GM12878 (cell line): Measurements from ENCODE around the gene ELL2. TPM values are rescaled to one million over a fixed set of nuclear protein-coding genes. Genes with fewer than 3 reads are reported as not detected.

Experiments used
- BCL11A ChIP-seq: IDR thresholded peaks from 2 replicates; pipeline ENCODE4 v1.6.1; 2011; ENCODE audit warnings: low read depth, low read length
- BHLHE40 ChIP-seq, 2 experiments: fragments of 450-650 bp in 1 of 2; IDR thresholded peaks; 2 replicates each; pipeline ENCODE4 v1.6.1; 2011 to 2017; ENCODE audit warnings: low read depth in 2 of 2, borderline replicate concordance in 1 of 2, improper control_type of control experiment in 1 of 2, low read length in 1 of 2, mild to moderate bottlenecking in 1 of 2
- CHD4 ChIP-seq: fragments of 200-600 bp; sonication (generic); IDR thresholded peaks from 2 replicates; pipeline ENCODE4 v1.6.1; 2016; ENCODE audit warnings: mild to moderate bottlenecking
- EGR1 ChIP-seq, 2 experiments: IDR thresholded peaks; 1 replicate in 1 of 2; 2 replicates in 1 of 2; pipeline ENCODE4 v1.6.1; 2011 to 2012; ENCODE audit warnings: low read depth in 2 of 2, low read length in 2 of 2, borderline replicate concordance in 1 of 2, mild to moderate bottlenecking in 1 of 2, moderate library complexity in 1 of 2
- HDAC2 ChIP-seq: fragments of 200-600 bp; sonication (generic); IDR thresholded peaks from 2 replicates; pipeline ENCODE4 v1.6.1; 2017
- RUNX3 ChIP-seq: IDR thresholded peaks from 2 replicates; pipeline ENCODE4 v1.6.1; 2012; ENCODE audit warnings: low read length, inconsistent platforms
- SREBF1 ChIP-seq: IDR thresholded peaks from 2 replicates; pipeline ENCODE4 v1.6.1; 2012; ENCODE audit warnings: mild to moderate bottlenecking, low read length
- STAT1 ChIP-seq: fragments of 450-650 bp; conservative IDR thresholded peaks from 2 replicates; pipeline ENCODE4 v1.6.1; 2014; ENCODE audit warnings: antibody characterized with exemption, mild to moderate bottlenecking
- ZNF622 ChIP-seq: fragments of 450-650 bp; IDR thresholded peaks from 2 replicates; pipeline ENCODE4 v1.6.1; 2017; ENCODE audit warnings: mild to moderate bottlenecking, inconsistent platforms
- ZSCAN29 ChIP-seq: fragments of 450-650 bp; IDR thresholded peaks from 2 replicates; pipeline ENCODE4 v1.6.1; 2017; ENCODE audit warnings: mild to moderate bottlenecking, moderate library complexity
- polyA plus RNA-seq, 11 experiments: library from polyadenylated mRNA; depleted of rRNA in 4 of 11; unstranded in 6 of 11; stranded (reverse) in 5 of 11; fragments of >200 nt; fragmentation: Nextera tagmentation in 4 of 11; fragmentation: Illumina TruSeq in 1 of 11; extraction: Ambion mirVana in 4 of 11; extraction: Trizol in 1 of 11; gene quantifications; 1 replicate in 1 of 11; 2 replicates in 10 of 11; pipeline versions ENCODE4 v1.2.1 to v1.2.3, GENCODE V29; 2011 to 2016; ENCODE audit warnings: inconsistent platforms in 2 of 11, missing spikeins in 2 of 11, low read depth in 1 of 11
- total RNA-seq, 4 experiments: library from RNA; depleted of rRNA in 3 of 4; stranded (reverse); fragments of >200 nt in 3 of 4; fragmentation: Illumina TruSeq in 1 of 4; extraction: Trizol in 1 of 4; gene quantifications; 2 replicates each; pipeline versions ENCODE4 v1.2.1 to v1.2.3, GENCODE V29; 2013 to 2021
- TF ChIP-seq, protein P1 (sequence below): fragments of 450-650 bp; IDR thresholded peaks from 2 replicates; pipeline ENCODE4 v1.6.1; 2017; ENCODE audit warnings: mild to moderate bottlenecking, moderate library complexity

The ELL2 gene
- total and polyA plus RNA-seq, 10 of the 15 experiments (the other 5 are each of a cell fraction or from before 2014, with no cell fraction given) = 24.2 to 91.4 (median 57.4) TPM

DNA sequence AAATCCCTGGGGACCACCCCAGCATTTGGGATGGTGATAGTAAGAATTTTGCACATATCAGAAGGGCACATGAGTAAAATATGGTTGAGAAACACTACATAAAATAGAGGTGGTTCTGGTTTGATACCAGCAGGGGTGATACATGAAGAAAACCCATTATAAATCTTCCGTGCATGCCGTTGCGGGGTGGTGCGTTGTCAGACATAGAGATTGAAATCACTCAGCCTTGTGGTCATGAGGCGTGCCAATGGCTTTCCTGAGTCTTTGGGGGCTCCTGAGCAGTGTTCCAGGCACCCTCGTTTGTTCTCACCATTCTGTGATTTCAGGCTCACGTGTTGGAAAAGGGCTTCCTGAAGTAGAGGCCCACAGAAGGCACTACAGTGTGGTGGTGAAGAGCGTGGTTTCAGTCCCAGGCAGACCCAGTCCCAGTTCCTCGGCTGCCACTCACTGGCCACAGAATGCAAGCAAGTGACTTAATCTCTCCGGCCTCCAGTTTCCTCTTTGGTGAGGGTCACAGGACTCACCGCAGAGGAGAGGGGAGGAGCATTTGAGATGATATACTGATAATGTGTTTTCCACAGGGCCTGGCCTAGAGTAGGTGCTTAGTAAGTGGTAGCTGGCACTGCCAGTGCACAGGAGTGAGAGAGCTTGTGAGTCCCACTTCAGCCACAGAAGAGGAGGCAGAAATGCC, 118.7 kb downstream of the ELL2 start (continued):
- TF ChIP-seq, protein P1, sequence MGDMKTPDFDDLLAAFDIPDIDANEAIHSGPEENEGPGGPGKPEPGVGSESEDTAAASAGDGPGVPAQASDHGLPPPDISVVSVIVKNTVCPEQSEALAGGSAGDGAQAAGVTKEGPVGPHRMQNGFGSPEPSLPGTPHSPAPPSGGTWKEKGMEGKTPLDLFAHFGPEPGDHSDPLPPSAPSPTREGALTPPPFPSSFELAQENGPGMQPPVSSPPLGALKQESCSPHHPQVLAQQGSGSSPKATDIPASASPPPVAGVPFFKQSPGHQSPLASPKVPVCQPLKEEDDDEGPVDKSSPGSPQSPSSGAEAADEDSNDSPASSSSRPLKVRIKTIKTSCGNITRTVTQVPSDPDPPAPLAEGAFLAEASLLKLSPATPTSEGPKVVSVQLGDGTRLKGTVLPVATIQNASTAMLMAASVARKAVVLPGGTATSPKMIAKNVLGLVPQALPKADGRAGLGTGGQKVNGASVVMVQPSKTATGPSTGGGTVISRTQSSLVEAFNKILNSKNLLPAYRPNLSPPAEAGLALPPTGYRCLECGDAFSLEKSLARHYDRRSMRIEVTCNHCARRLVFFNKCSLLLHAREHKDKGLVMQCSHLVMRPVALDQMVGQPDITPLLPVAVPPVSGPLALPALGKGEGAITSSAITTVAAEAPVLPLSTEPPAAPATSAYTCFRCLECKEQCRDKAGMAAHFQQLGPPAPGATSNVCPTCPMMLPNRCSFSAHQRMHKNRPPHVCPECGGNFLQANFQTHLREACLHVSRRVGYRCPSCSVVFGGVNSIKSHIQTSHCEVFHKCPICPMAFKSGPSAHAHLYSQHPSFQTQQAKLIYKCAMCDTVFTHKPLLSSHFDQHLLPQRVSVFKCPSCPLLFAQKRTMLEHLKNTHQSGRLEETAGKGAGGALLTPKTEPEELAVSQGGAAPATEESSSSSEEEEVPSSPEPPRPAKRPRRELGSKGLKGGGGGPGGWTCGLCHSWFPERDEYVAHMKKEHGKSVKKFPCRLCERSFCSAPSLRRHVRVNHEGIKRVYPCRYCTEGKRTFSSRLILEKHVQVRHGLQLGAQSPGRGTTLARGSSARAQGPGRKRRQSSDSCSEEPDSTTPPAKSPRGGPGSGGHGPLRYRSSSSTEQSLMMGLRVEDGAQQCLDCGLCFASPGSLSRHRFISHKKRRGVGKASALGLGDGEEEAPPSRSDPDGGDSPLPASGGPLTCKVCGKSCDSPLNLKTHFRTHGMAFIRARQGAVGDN = peak; percentile 63; the same call in 1 of the 2 replicates
- no peak for TF ChIP-seq CHD4
- no peak for TF ChIP-seq EGR1 (IDR thresholded peaks at IDR 0.05; ENCODE audit: borderline replicate concordance in 1 of 2, low read depth in 2 of 2, low read length in 2 of 2)
- TF ChIP-seq BCL11A = 0 out of 2 replicates have a peak, but pooled peaks have one; percentile 11
- TF ChIP-seq SREBF1 = no peak
- TF ChIP-seq HDAC2 = no peak
- peak; percentile 87 to 91 for TF ChIP-seq BHLHE40 (IDR thresholded peaks at IDR 0.05; ENCODE audit: borderline replicate concordance in 1 of 2, low read depth in 2 of 2, low read length in 1 of 2)
- TF ChIP-seq STAT1 = no peak
- no peak for TF ChIP-seq ZNF622
- no peak for TF ChIP-seq ZSCAN29
- TF ChIP-seq RUNX3 = peak; percentile 91
